HepG2 (cell line): ENCODE measurements around the gene ZPR1. TPM values are rescaled to one million over a fixed set of nuclear protein-coding genes. Genes with fewer than 3 reads are reported as not detected.

Experiments
- ATAC-seq: fragments of 200-7000 bp; cut with Tn5 transposase; 3 replicates; pipeline ENCODE4 v1.9.1; 2020; ENCODE audit warnings: mild to moderate bottlenecking, moderate library complexity
- BruUV-seq: library from RNA; stranded (reverse); fragments of 400-500 nt; replicated peaks from 2 replicates; lab custom pipeline; 2021; lab: Mats Ljungman, UMichigan
- CTCF ChIA-PET: fragments of 300-600 bp; formaldehyde crosslinking; extraction: SDS; loops from one replicate; lab custom pipeline; 2021; ENCODE audit warnings: low total read pairs, inconsistent platforms, low intra/inter-chr PET ratio; lab: Yijun Ruan, JAX
- POLR2A ChIA-PET: fragments of 350-600 bp; sonication (Branson Sonifier 250); formaldehyde crosslinking; loops from one replicate; lab custom pipeline; 2020; ENCODE audit warnings: antibody characterized with exemption, inconsistent platforms; lab: Yijun Ruan, JAX
- DNase-seq: peaks from one replicate; pipeline ENCODE4 v3.0.0-alpha.2; 2015; ENCODE audit warnings: low spot score
- FAIRE-seq: peaks from 3 replicates; lab custom pipeline; 2011; peaks lifted over from hg19 to GRCh38; lab: Jason Lieb, UNC
- H2AFZ ChIP-seq: one replicate; pipeline ENCODE4 v1.6.1; 2011; ENCODE audit warnings: low read length, inconsistent platforms
- H3K27ac ChIP-seq: fragments of 300-600 bp; 3 replicates; pipeline ENCODE4 v1.8.0; 2011; ENCODE audit warnings: mixed run types, mild to moderate bottlenecking, mixed read lengths, low read length, inconsistent platforms; ENCODE audit not compliant: insufficient read depth; ENCODE audit errors: extremely low read length
- H3K27me3 ChIP-seq, 2 experiments: fragments of 200-600 bp in 1 of 2; 2 replicates in 1 of 2; 3 replicates in 1 of 2; pipeline versions ENCODE4 v1.6.0 to v1.8.0; 2011; ENCODE audit warnings: low read length in 2 of 2, mild to moderate bottlenecking in 2 of 2, moderate library complexity in 2 of 2, inconsistent platforms in 1 of 2; ENCODE audit not compliant: insufficient read depth in 2 of 2, control insufficient read depth in 1 of 2
- H3K36me3 ChIP-seq, 2 experiments: fragments of 200-600 bp in 1 of 2; replicated peaks in 1 of 2; 2 replicates in 1 of 2; 3 replicates in 1 of 2; pipeline versions ENCODE4 v1.5.1 to v1.8.0; 2011; ENCODE audit warnings: low read length in 2 of 2, inconsistent platforms in 1 of 2; ENCODE audit not compliant: insufficient read depth in 2 of 2, control insufficient read depth in 1 of 2
- H3K4me1 ChIP-seq: 2 replicates; pipeline ENCODE4 v1.5.1; 2012; ENCODE audit warnings: low read length, inconsistent platforms; ENCODE audit not compliant: insufficient read depth
- H3K4me2 ChIP-seq: 2 replicates; pipeline ENCODE4 v1.6.0; 2011; ENCODE audit warnings: low read depth, low read length, inconsistent platforms
- H3K4me3 ChIP-seq, 3 experiments: fragments of 200-600 bp in 1 of 3; sonication (generic), shearing (Covaris generic) in 1 of 3; replicated peaks in 1 of 3; 2 replicates each; pipeline ENCODE4 v1.5.1; 2011 to 2016; ENCODE audit warnings: low read length in 3 of 3, inconsistent platforms in 2 of 3, low read depth in 2 of 3, mild to moderate bottlenecking in 2 of 3, control low read depth in 1 of 3, mixed read lengths in 1 of 3; ENCODE audit not compliant: insufficient read depth in 1 of 3
- H3K79me2 ChIP-seq: one replicate; pipeline ENCODE4 v1.6.1; 2011; ENCODE audit warnings: low read length, inconsistent platforms; ENCODE audit not compliant: insufficient read depth
- H3K9ac ChIP-seq: 2 replicates; pipeline ENCODE4 v1.6.0; 2011; ENCODE audit warnings: mild to moderate bottlenecking, low read depth, low read length, inconsistent platforms; ENCODE audit not compliant: insufficient read depth
- H3K9me3 ChIP-seq: 2 replicates; pipeline ENCODE4 v1.5.1; 2012; ENCODE audit warnings: mild to moderate bottlenecking, low read length
- H4K20me1 ChIP-seq: 2 replicates; pipeline ENCODE4 v1.6.0; 2011; ENCODE audit warnings: inconsistent platforms, mild to moderate bottlenecking, low read length, moderate library complexity; ENCODE audit not compliant: insufficient read depth
- FOXM1 ChIP-seq: sonication (generic); formaldehyde crosslinking; IDR thresholded peaks from 2 replicates; pipeline ENCODE4 v1.5.0; 2020; ENCODE audit warnings: missing genetic modification reagents
- HNF4G ChIP-seq, 2 experiments: sonication (generic) in 1 of 2; formaldehyde crosslinking in 1 of 2; IDR thresholded peaks; 2 replicates each; pipeline versions ENCODE4 v1.4.0 to v1.6.1; 2011 to 2020; ENCODE audit warnings: borderline replicate concordance in 2 of 2, low read depth in 2 of 2, mild to moderate bottlenecking in 2 of 2, low read length in 1 of 2, missing genetic modification reagents in 1 of 2, moderate library complexity in 1 of 2
- MAFG ChIP-seq: sonication (generic); formaldehyde crosslinking; IDR thresholded peaks from 2 replicates; pipeline ENCODE4 v1.5.1; 2020; ENCODE audit warnings: mild to moderate bottlenecking, missing genetic modification reagents
- RAD21 ChIP-seq: fragments of 450-650 bp; formaldehyde crosslinking; IDR thresholded peaks from 2 replicates; pipeline ENCODE4 v1.5.0; 2020; ENCODE audit warnings: mild to moderate bottlenecking
- RARA ChIP-seq: IDR thresholded peaks from 2 replicates; pipeline ENCODE4 v1.6.1; 2016; ENCODE audit warnings: missing genetic modification reagents, missing compliant biosample characterization
- SIN3B ChIP-seq: fragments of 150-350 bp; IDR thresholded peaks from 2 replicates; pipeline ENCODE4 v1.6.1; 2014; ENCODE audit warnings: low read length
- SIX1 ChIP-seq: sonication (generic); formaldehyde crosslinking; IDR thresholded peaks from 2 replicates; pipeline ENCODE4 v1.4.0; 2020; ENCODE audit warnings: missing genetic modification reagents, borderline replicate concordance
- SUZ12 ChIP-seq: fragments of 150-350 bp; IDR thresholded peaks from 2 replicates; pipeline ENCODE4 v1.6.1; 2014; ENCODE audit warnings: low read depth, low read length
- ZNF24 ChIP-seq: fragments of 450-650 bp; IDR thresholded peaks from 2 replicates; pipeline ENCODE4 v1.6.1; 2017; ENCODE audit warnings: antibody characterized with exemption, mild to moderate bottlenecking
- ZNF776 ChIP-seq: sonication (generic); formaldehyde crosslinking; IDR thresholded peaks from 2 replicates; pipeline ENCODE4 v1.4.0; 2020; ENCODE audit warnings: mild to moderate bottlenecking, missing genetic modification reagents
- ZNF780A ChIP-seq: sonication (generic); formaldehyde crosslinking; IDR thresholded peaks from 2 replicates; pipeline ENCODE4 v1.8.0; 2022; ENCODE audit warnings: mild to moderate bottlenecking, missing genetic modification reagents, moderate library complexity
- WGBS: methylation state at CpG from one replicate; pipeline ENCODE4 v1.1.6; 2017; ENCODE audit warnings: low lambda C conversion rate; 5-methylcytosine and 5-hydroxymethylcytosine counted together
- in situ Hi-C: cut with HindIII; loops from 2 replicates; pipeline ENCODE4 v1.10.0; 2017; ENCODE audit warnings: low pct_unique_long_range_greater_than_20kb; ENCODE audit not compliant: extremely low pct_ligation_motif_present
- intact Hi-C: fragments of 100-400 bp; cut with micrococcal nuclease; formaldehyde crosslinking; loops from one replicate; pipeline ENCODE4 v1.10.0; 2022; ENCODE audit not compliant: unreplicated experiment
- polyA plus RNA-seq, 8 experiments: library from polyadenylated mRNA; depleted of rRNA in 3 of 8; stranded (reverse) in 7 of 8; unstranded in 1 of 8; fragments of >200 nt; fragmentation: Illumina TruSeq in 4 of 8; extraction: Trizol in 4 of 8; gene quantifications; 2 replicates each; pipeline versions ENCODE4 v1.2.1 to v1.2.3, GENCODE V29; 2011 to 2016; ENCODE audit warnings: low read depth in 4 of 8, missing spikeins in 1 of 8, mixed read lengths in 1 of 8; ENCODE audit not compliant: insufficient read depth in 1 of 8
- total RNA-seq, 5 experiments: library from RNA; depleted of rRNA; stranded (reverse); fragments of >200 nt; fragmentation: Illumina TruSeq; extraction: Trizol; gene quantifications; 2 replicates each; pipeline ENCODE4 v1.2.3, GENCODE V29; 2016; ENCODE audit warnings: low read depth in 1 of 5
- TF ChIP-seq, protein P1 (sequence below): sonication (generic); formaldehyde crosslinking; IDR thresholded peaks from 2 replicates; pipeline ENCODE4 v1.5.1; 2020; ENCODE audit warnings: missing genetic modification reagents, mild to moderate bottlenecking, borderline replicate concordance
- TF ChIP-seq, protein P2 (sequence below), 2 experiments: sonication (generic) in 1 of 2; formaldehyde crosslinking in 1 of 2; IDR thresholded peaks; 2 replicates each; pipeline versions ENCODE4 v1.4.0 to v1.6.1; 2016 to 2020; ENCODE audit warnings: borderline replicate concordance in 1 of 2, low read depth in 1 of 2, mild to moderate bottlenecking in 1 of 2, missing genetic modification reagents in 1 of 2

ZPR1 gene
- total and polyA plus RNA-seq, 2 of the 13 experiments (the other 11 are each of a cell fraction or from before 2014, with no cell fraction given) = 40.0 to 79.3 TPM

DNA sequence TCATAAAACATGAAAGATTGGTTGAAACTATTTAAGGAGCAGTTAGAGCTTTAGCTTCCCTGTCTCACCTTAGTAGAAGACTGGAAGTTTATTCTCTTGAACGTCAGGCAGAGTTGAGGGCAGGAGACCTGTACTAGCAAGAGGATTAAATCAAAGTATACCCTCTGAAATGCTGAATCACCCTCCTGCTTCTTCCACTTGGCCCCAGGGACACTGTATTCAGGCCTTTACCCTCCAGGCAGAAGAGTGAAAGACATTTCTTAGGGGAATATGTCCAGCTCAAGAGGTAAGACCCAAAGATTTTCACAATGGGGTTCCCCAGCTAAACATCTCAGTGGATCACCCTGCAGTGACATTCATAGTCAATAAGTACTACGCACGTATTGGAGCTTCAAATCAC, 23.4 kb upstream of the ZPR1 start (continued):
- no peak for TF ChIP-seq MAFG (CRISPR knock-in tag)

DNA sequence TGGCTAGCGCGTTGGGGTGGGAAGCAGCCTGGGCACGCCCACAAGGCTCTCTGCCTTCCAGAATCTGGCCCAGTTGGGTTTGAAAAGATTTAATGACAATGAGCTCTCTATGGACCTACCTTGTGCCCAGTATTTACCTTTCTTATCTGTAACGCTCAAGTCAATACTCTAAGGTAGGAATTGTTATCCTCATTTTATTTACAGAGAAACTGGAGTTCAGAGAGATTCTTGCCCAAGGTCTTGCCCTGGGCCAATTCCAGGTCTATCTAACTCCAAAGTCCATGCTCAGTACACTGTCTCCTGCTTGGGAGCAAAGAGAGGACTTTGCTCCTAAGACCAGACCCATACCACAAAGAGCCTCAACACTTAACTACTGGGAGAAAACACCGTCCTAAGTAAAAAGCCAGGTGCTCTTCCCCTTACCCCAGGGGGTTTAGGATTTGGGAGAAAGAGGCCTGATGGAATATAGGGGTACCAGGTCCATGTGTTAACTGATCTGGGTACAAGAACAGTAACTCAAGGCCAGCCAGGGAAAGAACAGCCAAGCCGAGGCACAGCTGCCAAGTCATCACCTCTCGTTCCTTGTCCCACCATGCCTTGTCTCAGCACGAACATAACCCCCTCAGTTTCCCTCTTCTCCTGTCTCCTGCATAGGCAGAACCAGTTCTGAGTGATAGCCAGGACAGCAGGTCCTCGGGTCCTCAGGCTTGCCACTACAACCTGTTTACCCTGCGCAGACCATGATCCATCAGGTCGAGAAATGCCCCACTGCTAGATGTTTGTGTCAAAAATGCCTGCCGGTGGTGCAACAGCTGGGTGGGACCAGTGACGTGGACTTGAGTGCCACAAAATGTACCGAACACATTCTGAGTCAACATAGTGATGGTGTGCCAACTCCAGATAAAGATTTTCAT, 20.7 kb upstream of the ZPR1 start:
- ChIA-PET POLR2A (interaction anchor here (0.7 to 8.5 kb wide), 14 partner anchors 8 to 288 kb away, joined by 3 to 778 read pairs (median 5); partner anchors contain the start of genes APOA1, APOA4, APOA5 and APOC3), CTCF (no interaction called here)
- peak overlapping the region; percentile 20 to 62 (median 31); a peak in 5 of 6 replicates for H3K4me3 ChIP-seq
- intact Hi-C loops = loop anchor here (1.0 kb wide), 2 partner anchors 16 to 21 kb away; partner anchors contain the start of gene APOC3
- H2AFZ ChIP-seq = no peak overlapping the region
- no peaks in the 10 kb centered on the region for H4K20me1 ChIP-seq
- no peaks in the 10 kb centered on the region for H3K27me3 ChIP-seq
- BruUV-seq = TSS peak; percentile 98
- FAIRE-seq (peak; percentile 97), DNase-seq (peak; percentile 98), ATAC-seq (peak; percentile 92)
- no peaks in the 10 kb centered on the region for H3K79me2 ChIP-seq
- no peaks in the 10 kb centered on the region for H3K9me3 ChIP-seq
- H3K9ac ChIP-seq = peak overlapping the region; percentile 84
- peak overlapping the region; percentile 84 for H3K4me2 ChIP-seq
- H3K36me3 ChIP-seq = no peaks in the 10 kb centered on the region
- under 1% methylated on average over 12 of the region's 14 CpGs for WGBS
- peak overlapping the region; percentile 98 for H3K27ac ChIP-seq
- in situ Hi-C loops = no loop called here
- peaks cover 86% of the 10 kb centered on the region for H3K4me1 ChIP-seq
- TF ChIP-seq HNF4G (IDR thresholded peaks at IDR 0.05; ENCODE audit: borderline replicate concordance, low read depth, low read length) (peak; percentile 100), HNF4G (CRISPR knock-in tag; IDR thresholded peaks at IDR 0.05; ENCODE audit: borderline replicate concordance, low read depth) (peak; percentile 99), SUZ12 (no peak), SIN3B (no peak; the same call in 1 of the 2 replicates), RARA (peak; percentile 96), SIX1 (CRISPR knock-in tag) (peak; percentile 98), RAD21 (CRISPR knock-in tag) (no peak), FOXM1 (CRISPR knock-in tag) (no peak), ZNF780A (CRISPR knock-in tag) (no peak), ZNF24 (peak; percentile 34; the same call in 1 of the 2 replicates), ZNF776 (CRISPR knock-in tag) (no peak)
- TF ChIP-seq, protein P1, sequence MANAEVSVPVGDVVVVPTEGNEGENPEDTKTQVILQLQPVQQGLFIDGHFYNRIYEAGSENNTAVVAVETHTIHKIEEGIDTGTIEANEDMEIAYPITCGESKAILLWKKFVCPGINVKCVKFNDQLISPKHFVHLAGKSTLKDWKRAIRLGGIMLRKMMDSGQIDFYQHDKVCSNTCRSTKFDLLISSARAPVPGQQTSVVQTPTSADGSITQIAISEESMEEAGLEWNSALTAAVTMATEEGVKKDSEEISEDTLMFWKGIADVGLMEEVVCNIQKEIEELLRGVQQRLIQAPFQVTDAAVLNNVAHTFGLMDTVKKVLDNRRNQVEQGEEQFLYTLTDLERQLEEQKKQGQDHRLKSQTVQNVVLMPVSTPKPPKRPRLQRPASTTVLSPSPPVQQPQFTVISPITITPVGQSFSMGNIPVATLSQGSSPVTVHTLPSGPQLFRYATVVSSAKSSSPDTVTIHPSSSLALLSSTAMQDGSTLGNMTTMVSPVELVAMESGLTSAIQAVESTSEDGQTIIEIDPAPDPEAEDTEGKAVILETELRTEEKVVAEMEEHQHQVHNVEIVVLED (CRISPR knock-in tag) = no peak; the same call in 1 of the 2 replicates
- TF ChIP-seq, protein P2, sequence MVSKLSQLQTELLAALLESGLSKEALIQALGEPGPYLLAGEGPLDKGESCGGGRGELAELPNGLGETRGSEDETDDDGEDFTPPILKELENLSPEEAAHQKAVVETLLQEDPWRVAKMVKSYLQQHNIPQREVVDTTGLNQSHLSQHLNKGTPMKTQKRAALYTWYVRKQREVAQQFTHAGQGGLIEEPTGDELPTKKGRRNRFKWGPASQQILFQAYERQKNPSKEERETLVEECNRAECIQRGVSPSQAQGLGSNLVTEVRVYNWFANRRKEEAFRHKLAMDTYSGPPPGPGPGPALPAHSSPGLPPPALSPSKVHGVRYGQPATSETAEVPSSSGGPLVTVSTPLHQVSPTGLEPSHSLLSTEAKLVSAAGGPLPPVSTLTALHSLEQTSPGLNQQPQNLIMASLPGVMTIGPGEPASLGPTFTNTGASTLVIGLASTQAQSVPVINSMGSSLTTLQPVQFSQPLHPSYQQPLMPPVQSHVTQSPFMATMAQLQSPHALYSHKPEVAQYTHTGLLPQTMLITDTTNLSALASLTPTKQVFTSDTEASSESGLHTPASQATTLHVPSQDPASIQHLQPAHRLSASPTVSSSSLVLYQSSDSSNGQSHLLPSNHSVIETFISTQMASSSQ (IDR thresholded peaks at IDR 0.05; ENCODE audit: low read depth) = no peak; the same call in none of the 2 replicates
- TF ChIP-seq, protein P2 (CRISPR knock-in tag; IDR thresholded peaks at IDR 0.05; ENCODE audit: borderline replicate concordance) = peak; percentile 85; the same call in 1 of the 2 replicates
